HG02642 (cell line): Measurements from ENCODE around the gene EIF2S3.

Experiments
- ATAC-seq: cut with Tn5 transposase; IDR thresholded peaks from one replicate; pipeline ENCODE4 v1.9.1; 2021; ENCODE audit warnings: mild to moderate bottlenecking; ENCODE audit not compliant: unreplicated experiment, poor library complexity

Gene EIF2S3

DNA sequence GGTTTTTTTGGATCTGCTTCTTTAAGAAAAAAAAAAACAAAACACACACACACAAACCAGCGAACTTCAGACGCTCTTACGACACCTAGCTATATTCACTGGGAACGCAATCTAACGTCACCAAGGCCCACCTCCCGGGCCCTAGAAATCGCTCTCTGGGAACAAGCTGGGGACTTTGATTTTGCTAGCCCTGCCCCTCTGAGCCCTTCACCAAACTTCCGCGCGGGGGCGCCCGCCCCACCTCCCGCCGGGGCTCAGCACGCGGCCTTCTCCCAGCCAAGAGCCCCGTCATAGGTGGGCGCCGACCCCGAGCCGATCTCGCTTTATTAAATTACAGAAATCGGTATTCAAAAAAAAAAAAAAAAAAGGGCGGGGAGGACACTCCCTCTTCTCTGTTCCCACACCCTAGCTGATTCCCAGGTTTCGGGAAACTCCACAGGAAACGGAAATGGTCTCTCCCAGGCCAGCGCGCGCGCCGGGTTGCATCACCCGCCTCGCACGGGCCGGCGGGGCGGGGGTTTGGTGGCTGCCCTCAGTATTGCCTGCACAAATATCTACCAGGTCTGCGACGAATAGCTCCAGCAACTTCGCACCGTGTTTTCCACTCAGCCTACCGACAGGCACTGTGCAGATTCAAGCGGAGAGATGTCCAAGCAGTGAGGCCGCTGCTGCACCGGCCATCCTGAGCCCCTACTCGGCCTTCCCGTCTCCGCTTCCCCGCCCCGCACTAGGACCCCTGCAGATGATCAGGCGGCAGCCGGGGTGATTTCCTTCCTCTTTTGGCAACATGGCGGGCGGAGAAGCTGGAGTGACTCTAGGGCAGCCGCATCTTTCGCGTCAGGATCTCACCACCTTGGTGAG, at the start of gene EIF2S3:
Gene EIF2S3 (plus strand): TSS at position 775 of the 861 bp plus-strand sequence. CDS start 13 bp downstream, at position 788.
- ATAC-seq = peak; percentile 85

DNA sequence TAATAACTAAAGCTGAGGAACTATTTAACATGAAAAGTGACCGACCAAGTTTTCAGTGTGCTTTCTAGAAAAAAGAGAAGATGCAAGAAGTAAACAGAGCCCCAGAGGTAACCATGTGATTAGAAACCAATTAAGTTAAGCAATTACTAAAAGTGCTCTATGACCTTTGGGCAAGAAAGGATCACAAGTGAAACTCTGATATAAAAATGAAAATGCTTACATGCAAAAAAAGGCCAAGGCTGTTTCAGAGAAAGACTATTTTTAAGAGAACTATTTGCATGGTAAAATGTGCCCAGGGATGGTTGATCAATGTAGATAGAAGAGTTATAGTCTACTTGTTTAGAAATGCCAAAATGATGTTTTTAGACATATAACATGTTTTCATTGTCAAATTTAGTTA, 49.7 kb upstream of the EIF2S3 start:
- ATAC-seq = peak; percentile 50

DNA sequence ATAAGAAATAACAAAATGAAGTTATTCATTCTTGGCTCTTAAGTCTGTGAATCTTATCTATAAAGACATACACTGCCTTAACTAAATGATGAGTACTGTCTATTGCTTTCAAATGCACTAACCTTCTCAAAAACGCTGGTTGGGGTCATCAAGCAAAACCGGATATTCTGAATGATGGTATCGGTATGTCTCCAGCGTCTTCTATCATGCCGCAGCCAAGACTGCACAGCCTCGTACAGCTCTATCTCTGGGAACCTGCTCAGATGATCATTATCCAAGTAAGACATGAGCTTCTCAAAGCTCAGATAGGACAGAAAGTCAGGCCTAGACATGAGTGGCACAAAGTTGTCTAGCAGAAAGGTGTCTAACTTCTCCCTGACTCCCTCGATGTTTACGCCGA, 48.9 kb upstream of the EIF2S3 start:
- ATAC-seq = no peak

DNA sequence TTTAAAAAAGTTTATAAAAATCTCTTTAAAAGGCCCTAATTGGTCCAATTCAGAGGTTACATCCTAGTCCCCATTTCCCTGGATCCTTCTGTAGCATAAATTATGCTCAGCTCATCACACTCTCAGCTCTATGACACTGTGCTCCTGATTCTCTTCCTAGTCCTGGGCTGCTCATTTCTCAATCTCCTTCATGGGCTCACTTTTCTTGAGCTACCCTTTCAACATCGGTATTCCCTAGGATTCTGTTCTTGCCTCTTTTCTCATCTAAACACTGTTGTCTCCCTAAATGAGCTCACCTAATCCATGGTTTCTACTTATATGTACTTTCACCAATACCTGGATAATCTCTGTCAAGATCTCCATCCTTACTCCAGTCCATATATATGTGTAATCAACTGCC, 42.5 kb upstream of the EIF2S3 start:
- ATAC-seq = no peak

DNA sequence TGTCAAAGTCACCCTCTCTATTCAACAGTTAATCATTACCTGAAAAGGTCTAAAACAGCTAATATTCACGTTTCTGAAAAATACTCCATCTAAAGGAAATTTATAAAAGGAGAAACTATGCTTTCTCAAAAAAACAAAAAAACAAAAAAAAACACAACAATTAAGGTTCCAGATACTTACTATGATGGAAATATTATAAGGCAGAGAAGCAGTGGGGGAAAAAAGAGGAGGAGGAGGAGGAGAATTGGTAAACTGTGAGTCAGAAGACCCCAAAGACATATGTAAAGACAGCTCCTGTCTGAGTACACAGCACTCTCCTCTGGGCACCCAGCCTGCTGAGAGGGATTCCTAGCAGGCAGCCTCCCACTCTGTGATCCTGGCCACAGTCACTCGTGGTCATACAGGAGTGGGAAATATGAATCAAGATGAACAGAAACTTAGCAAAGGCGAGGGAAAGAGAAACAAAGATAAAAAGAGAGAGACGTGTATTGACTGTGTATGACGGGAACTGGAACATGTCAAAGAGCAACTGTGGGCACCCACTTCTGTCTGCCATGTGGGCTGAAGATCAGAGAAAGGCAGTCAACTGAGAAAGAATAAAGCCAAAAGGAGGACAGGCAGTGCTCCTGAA, 40.3 kb upstream of the EIF2S3 start:
- peak; percentile 74 for ATAC-seq

DNA sequence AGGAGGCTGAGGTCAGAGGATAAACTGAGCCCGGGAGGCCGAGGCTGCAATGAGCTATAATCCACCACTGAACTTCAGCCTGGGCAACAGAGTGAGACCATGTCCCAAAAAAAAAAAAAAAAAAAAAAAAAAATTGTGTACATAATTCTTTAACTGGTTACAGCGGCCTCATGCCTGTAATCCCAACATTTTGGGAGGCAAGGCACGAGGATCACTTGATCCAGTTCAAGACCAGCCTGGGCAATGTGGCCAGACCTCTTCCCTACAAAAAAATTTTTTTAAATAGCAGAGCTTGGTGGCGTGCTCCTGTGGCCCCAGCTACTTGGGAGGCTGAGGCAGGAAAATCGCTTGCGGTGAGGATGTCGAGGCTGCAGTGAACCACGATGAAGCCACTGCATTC, 37.1 kb upstream of the EIF2S3 start:
- no peak for ATAC-seq

DNA sequence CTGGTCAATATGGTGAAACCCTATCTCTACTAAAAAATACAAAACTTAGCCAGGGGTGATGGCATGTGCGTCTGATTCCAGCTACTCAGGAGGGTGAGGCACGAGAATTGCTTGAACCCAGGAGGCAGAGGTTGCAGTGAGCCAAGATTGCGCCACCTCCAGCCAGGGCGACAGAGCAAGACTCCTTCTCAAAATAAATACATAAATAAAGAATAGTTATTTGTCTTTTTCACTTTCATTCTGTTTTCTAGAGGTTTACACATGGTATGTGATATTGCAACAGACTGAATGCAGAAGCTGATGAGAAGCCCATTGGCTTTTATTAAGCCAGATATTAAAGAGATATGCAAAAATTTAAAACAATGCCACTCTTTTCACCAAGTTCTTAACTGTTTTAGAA, 35.9 kb upstream of the EIF2S3 start:
- no peak for ATAC-seq

DNA sequence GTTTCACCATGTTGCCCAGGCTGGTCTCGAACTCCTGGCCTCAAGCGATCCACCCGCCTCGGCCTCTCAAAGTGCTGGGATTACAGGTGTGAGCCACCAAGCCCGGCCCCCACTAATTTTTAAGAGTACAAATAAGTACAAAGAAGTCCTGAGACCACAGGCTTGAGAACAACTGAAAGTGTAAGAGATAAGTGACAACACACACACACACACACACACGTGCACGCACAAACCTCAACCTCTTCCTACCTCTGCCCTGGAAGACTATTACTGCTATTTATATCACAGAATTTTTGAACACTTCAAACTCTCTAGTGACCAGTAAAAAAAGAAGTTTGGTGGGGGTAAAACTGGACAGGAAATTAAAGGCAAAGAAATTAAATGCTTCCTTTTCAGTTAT, 35.3 kb upstream of the EIF2S3 start:
- no peak for ATAC-seq

DNA sequence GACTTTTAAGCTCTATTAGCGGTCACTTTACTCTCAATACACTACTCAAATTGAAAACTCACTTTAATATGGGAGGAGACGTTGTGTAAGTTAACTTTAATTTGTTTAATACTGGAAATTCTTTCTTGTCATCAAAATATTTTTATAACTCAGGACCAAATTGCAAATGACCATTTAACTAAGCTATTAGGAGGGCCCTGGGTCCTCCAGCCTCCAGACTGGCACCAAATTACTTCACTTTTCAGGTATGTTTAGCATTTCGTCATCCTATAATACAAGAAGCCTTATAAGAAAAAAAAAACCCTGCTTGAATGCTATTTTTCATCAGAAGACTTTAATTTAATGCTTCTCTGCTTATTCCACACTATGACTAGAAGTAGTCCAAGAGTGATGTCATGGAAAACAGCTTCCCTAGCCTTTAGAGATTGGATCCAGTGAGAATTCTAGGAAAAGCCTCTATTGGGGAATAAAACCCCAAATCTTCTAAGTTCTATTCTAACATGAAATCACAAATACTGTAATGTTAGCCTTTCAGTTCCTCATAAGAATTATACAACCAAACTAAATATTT, 34.4 kb upstream of the EIF2S3 start:
- ATAC-seq = no peak

DNA sequence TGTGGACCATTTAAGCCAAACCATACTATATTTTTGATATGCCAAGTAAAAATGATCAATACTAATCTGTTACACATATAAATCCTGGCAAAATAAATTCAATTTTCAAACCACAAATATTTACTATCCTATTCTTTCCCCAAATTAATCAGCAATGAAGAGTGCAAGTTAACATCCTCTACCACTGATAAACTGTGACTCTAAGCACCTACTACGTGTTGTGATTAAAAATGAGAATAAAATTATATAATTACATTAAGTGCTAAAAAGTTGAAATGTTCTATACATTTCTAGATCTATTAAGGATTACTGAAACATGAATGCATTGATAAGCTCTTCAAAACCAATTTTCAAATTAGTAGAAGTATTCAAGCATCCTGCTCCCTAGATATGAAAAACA, 31.2 kb upstream of the EIF2S3 start:
- ATAC-seq = no peak

DNA sequence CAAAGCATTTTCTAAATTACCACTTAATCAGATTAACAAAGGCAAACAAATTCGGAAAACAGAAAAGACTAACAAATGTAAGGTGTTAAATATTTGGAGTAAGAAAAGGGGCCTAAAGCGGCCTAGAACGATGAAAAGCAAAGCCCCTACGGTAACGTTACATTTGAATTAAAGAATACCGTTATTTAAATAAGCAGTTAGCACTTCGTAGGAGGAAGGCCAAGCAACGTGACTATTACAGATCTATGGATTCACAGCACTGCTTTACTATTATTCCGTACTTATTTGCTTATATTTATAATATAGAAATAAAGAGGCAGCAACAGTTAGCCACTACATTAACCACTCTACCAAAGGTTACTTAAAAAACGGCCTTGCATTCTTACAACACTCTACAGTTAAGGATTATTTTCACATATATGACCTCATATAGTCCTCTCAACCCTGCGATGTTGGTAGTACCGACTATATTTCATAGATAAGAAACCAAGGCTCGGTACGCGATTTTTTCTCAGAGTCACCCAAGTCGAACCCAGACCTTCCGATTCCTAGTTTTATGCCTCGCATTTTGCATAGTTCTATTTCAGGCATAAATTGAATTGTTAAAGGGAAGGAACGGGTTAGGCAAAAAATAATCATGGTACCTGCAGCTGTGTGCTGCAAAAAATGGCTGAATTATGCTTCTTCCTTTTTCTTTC, 30.6 kb upstream of the EIF2S3 start:
- no peak for ATAC-seq

DNA sequence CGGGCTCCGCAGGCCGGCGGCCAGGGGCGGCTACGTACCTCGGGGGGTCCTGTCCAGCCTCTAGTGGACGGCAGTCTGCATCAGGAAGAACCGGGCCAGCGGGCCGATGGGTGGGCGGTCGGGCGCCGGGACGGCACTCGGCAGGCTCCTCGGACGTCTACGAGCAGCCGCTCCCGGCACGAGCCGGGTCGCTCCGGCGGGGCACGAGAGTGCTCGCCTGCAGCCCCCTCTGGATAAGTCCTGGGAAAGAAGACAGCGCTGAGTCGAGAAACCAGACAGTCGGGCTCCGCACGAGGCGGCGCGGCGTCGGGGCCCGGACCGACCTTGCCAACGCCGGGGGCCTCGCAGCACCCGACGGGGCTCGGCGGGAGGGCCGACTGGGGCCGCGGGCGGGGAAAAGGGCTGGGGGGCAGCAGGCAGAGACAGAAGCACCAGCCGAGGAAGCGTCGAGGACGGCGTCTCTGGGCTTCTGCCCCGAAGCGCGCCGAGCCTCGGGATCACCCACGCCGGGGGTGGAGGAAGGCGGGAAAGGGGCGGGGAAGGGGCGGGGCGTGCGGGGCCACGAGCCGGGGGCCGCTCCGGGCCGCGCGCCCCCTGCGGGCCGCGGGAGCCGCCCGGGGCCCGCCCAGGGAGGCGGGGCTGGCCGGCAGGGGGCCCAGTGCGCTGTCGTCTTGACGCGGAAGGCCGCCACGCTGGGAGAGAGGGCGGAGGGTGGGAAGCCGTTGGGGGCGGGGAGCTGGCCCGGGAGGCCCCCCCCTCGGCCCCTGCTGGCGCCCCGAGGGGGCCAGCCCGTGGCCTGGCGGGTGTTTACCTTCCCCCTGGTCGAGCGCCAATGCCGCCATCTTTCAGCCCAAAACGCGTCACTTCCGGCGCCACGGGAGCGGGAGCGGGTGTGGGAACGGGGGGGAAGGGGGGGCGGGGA, 29.7 kb upstream of the EIF2S3 start:
- ATAC-seq = peak; percentile 92

DNA sequence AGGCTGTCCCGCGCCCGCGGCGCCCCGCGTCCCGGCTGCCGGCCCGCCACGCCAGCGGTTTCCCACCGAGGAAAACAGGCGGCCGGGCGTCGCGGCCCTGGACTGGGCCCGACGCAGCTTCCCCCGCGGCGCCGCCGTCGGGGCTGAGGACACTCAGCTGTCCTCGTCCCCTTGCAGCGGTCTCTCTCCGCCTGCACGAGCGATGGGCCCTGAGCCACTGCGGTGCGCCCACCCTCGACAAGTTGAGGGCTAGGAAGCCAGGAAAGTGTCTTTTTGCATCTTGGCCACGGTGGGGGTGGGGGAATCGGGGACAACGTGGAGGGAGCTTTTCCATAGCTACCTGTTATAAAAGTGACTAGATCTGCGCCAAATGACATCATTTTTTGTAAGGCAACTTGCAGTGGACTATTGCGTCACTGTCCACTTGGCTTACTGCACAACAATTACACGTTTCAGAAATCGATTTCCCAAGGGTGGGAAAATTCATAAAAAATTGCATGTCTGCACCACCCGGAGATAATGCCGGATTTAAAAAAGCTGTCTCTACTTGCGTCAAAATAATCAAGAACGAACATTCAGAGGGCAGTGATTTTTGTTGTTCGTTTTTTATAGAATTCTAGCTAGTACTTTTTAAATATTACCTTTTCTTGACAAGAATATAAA, 28.9 kb upstream of the EIF2S3 start:
- peak; percentile 36 for ATAC-seq

DNA sequence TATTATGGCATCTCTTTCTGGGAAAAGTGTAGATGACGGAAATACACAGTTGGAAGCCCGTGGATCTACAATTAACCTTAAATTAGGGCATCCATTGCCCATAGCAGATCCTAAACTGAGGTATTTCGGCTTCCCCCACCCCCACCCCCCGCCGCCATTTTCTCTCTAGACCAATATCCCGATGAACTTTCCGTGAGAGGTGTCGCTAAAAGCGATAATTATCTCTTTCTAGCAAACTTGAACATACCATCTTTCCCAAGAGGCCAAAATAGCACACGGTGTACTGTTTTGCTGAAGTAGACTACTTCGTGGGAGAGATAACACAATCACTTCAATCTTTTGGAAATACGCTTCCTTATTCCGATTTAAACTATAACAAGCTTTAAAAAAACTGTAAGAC, 28.3 kb upstream of the EIF2S3 start:
- no peak for ATAC-seq

DNA sequence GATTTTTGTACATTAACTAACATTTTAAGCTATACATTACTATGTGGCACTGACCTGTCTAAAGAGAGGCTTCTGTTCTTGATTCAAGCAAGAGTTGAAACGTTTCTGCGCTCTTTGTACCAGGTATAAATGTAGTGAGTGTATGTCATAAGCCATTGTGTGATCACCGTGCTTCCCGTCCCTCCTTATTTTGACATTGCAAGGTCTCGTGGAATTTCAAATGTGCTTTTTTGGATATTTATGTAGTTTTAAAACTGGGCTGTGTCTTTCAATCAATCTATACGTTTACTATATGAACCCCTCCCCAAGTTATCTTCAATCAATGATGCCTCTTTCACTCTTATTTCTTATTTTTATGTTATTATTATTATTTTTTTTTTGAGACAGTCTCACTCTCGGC, 27.7 kb upstream of the EIF2S3 start, which contains the start of gene KLHL15:
Gene KLHL15 (minus strand): TSS at position 101 of the 400 bp plus-strand sequence. CDS start 20,493 bp downstream, outside the sequence.
- ATAC-seq = no peak

DNA sequence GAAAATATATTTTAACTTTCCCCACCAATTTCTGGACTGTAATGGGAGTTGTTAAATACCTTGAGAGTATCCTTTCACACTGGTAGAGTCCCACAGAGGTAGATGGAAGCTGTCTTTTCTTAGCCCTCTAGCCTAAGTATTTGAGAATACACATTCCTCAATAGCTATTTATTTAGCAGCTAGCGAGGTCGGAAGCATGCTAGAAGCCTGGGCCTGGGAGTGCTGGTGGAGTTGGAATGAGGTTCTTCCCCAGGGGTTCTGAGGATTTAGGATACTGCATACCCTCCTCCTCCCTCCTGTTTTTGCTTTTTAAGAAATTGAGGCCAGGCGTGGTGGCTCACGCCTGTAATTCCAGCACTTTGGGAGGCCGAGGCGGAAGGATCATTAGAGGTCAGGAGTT, 26.8 kb upstream of the EIF2S3 start:
- no peak for ATAC-seq

DNA sequence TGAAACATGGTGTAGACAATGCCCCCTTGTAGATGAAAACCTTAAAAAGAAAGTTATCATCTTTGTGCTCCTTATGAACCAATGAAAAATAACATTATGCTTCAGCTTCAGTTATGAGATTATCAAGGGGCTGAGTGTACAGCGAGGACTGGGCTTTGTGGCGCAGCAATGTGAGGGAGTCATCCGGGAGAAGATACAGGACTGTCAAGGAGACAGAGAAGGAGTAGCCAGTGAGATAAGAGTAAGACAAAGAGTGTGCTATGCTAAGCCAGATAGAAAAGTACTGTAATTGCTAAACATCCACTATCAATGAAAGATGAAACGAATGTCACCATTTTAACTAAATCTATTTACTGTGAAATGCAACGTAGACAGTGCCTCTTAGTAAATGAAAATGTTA, 24.2 kb upstream of the EIF2S3 start:
- no peak for ATAC-seq

DNA sequence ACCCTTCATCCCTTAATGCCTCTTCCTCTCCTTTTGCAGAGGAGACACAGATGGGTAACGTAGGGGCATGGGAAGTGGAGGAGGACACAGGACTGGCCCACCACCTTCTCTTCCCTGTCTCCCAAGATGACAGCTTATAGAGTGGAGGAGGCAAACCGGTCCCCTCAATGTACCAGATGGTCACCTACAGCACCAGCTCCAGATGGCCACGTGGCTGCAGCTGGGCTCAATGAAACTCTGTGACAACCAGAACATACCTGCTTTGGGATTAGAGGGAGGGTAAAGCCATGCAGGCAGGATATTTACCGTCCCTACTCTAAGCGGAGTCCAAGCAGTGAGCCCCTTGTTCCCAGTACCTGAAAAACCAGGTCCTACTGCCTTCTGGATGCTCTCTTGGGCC, 20.3 kb upstream of the EIF2S3 start:
- ATAC-seq = no peak

DNA sequence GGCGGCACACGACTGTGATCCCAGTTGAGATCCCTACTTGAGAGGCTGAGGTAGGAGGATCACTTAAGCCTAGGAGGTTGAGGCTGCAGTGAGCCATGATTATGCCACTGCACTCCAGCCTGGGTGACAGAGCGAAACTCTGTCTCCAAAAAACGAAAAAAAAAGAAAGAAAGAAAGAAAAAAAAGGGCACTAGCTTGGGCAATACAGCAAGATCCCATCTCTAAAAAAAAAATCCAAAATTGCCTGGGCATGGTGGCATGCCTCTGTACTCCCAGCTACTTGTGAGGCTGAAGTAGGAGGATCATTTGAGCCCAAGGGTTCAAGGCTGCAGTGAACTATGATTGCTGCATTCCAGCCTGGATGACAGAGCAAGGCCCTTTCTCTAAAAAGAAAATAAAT, 17.0 kb upstream of the EIF2S3 start:
- ATAC-seq = no peak
